ENCODE results near the gene PRUNE2.

PRUNE2 gene

GRCh38 chr9:76615177-76615603, 290.7 kb downstream of the PRUNE2 start:
- Histone ChIP-seq H3K27ac (no peak overlapping the region), H3K4me3 (no peak overlapping the region), H3K9ac (ENCODE audit: insufficient read length) (no peak overlapping the region), H3K36me3 (ENCODE audit: insufficient read depth, low read length) (no peaks in the 10 kb centered on the region), H3K9me3 (ENCODE audit: low read depth, low read length) (no peaks in the 10 kb centered on the region)
- no peak for TF ChIP-seq EZH2 (IDR thresholded peaks at IDR 0.05)
- no peak for TF ChIP-seq FOXP2 (optimal IDR thresholded peaks at IDR 0.05; ENCODE audit: control extremely low read depth, extremely low read length, insufficient read depth)
- no peak for TF ChIP-seq POLR2AphosphoS5 (IDR thresholded peaks at IDR 0.05; ENCODE audit: borderline replicate concordance, low read depth, low read length)
- DNase-seq (ENCODE audit: low read depth, low spot score), result no peak

- H3K36me3 ChIP-seq (ENCODE audit: insufficient read depth, low read length), result no peaks in the 10 kb centered on the region
- H3K9me3 ChIP-seq (ENCODE audit: low read depth, low read length), result no peaks in the 10 kb centered on the region
- no peak for DNase-seq (ENCODE audit: low read depth, low spot score)
- no peak overlapping the region for H3K27ac ChIP-seq
- TF ChIP-seq FOXP2 (optimal IDR thresholded peaks at IDR 0.05; ENCODE audit: control extremely low read depth, extremely low read length, insufficient read depth), result no peak
- TF ChIP-seq EZH2 (IDR thresholded peaks at IDR 0.05), result no peak
- TF ChIP-seq POLR2AphosphoS5 (IDR thresholded peaks at IDR 0.05; ENCODE audit: borderline replicate concordance, low read depth, low read length), result no peak
- H3K4me3 ChIP-seq, result no peak overlapping the region
- no peak overlapping the region for H3K9ac ChIP-seq (ENCODE audit: insufficient read length)
These were observed 291.9 kb downstream of the PRUNE2 start for GRCh38 chr9:76613974-76614373.

GRCh38 chr9:76613150-76613781, 292.6 kb downstream of the PRUNE2 start:
- Histone ChIP-seq H3K4me3 (no peak overlapping the region), H3K36me3 (ENCODE audit: insufficient read depth, low read length) (no peaks in the 10 kb centered on the region), H3K9me3 (ENCODE audit: low read depth, low read length) (no peaks in the 10 kb centered on the region), H3K9ac (ENCODE audit: insufficient read length) (no peak overlapping the region), H3K27ac (no peak overlapping the region)
- no peak for DNase-seq (ENCODE audit: low read depth, low spot score)
- no peak for TF ChIP-seq EZH2 (IDR thresholded peaks at IDR 0.05)
- TF ChIP-seq POLR2AphosphoS5 (IDR thresholded peaks at IDR 0.05; ENCODE audit: borderline replicate concordance, low read depth, low read length), result no peak
- no peak for TF ChIP-seq FOXP2 (optimal IDR thresholded peaks at IDR 0.05; ENCODE audit: control extremely low read depth, extremely low read length, insufficient read depth)

- no peaks in the 10 kb centered on the region for H3K9me3 ChIP-seq (ENCODE audit: low read depth, low read length)
- H3K4me3 ChIP-seq, result no peak overlapping the region
- no peak overlapping the region for H3K27ac ChIP-seq
- no peaks in the 10 kb centered on the region for H3K36me3 ChIP-seq (ENCODE audit: insufficient read depth, low read length)
- DNase-seq (ENCODE audit: low read depth, low spot score), result no peak
- TF ChIP-seq EZH2 (IDR thresholded peaks at IDR 0.05) (no peak), FOXP2 (optimal IDR thresholded peaks at IDR 0.05; ENCODE audit: control extremely low read depth, extremely low read length, insufficient read depth) (no peak), POLR2AphosphoS5 (IDR thresholded peaks at IDR 0.05; ENCODE audit: borderline replicate concordance, low read depth, low read length) (no peak)
- H3K9ac ChIP-seq (ENCODE audit: insufficient read length), result no peak overlapping the region
These were observed 295.9 kb downstream of the PRUNE2 start for GRCh38 chr9:76610011-76610352.

- no peak for DNase-seq (ENCODE audit: low read depth, low spot score)
- TF ChIP-seq EZH2 (IDR thresholded peaks at IDR 0.05), result no peak
- no peak for TF ChIP-seq FOXP2 (optimal IDR thresholded peaks at IDR 0.05; ENCODE audit: control extremely low read depth, extremely low read length, insufficient read depth)
- no peak for TF ChIP-seq POLR2AphosphoS5 (IDR thresholded peaks at IDR 0.05; ENCODE audit: borderline replicate concordance, low read depth, low read length)
- H3K9me3 ChIP-seq (ENCODE audit: low read depth, low read length), result no peaks in the 10 kb centered on the region
These were observed 296.5 kb downstream of the PRUNE2 start for GRCh38 chr9:76609285-76610010.

GRCh38 chr9:76608575-76609273, 297.2 kb downstream of the PRUNE2 start:
- no peak for TF ChIP-seq EZH2 (IDR thresholded peaks at IDR 0.05)
- TF ChIP-seq FOXP2 (optimal IDR thresholded peaks at IDR 0.05; ENCODE audit: control extremely low read depth, extremely low read length, insufficient read depth), result no peak
- TF ChIP-seq POLR2AphosphoS5 (IDR thresholded peaks at IDR 0.05; ENCODE audit: borderline replicate concordance, low read depth, low read length), result no peak
- no peaks in the 10 kb centered on the region for H3K36me3 ChIP-seq (ENCODE audit: insufficient read depth, low read length)
- no peak overlapping the region for H3K27ac ChIP-seq

More at GRCh38 chr9:76609285-76610010, 296.5 kb downstream of the PRUNE2 start:
- Histone ChIP-seq H3K36me3 (ENCODE audit: insufficient read depth, low read length) (no peaks in the 10 kb centered on the region), H3K9ac (ENCODE audit: insufficient read length) (no peak overlapping the region), H3K4me3 (no peak overlapping the region), H3K27ac (no peak overlapping the region)

GRCh38 chr9:76607730-76608436, 298.0 kb downstream of the PRUNE2 start:
- no peak overlapping the region for H3K4me3 ChIP-seq
- no peak for DNase-seq (ENCODE audit: low read depth, low spot score)
- no peak for TF ChIP-seq POLR2AphosphoS5 (IDR thresholded peaks at IDR 0.05; ENCODE audit: borderline replicate concordance, low read depth, low read length)
- no peak for TF ChIP-seq FOXP2 (optimal IDR thresholded peaks at IDR 0.05; ENCODE audit: control extremely low read depth, extremely low read length, insufficient read depth)

More at GRCh38 chr9:76608575-76609273, 297.2 kb downstream of the PRUNE2 start:
- H3K4me3 ChIP-seq, result no peak overlapping the region
- no peaks in the 10 kb centered on the region for H3K9me3 ChIP-seq (ENCODE audit: low read depth, low read length)
- no peak overlapping the region for H3K9ac ChIP-seq (ENCODE audit: insufficient read length)
- DNase-seq (ENCODE audit: low read depth, low spot score), result no peak

More at GRCh38 chr9:76607730-76608436, 298.0 kb downstream of the PRUNE2 start:
- Histone ChIP-seq H3K36me3 (ENCODE audit: insufficient read depth, low read length) (no peaks in the 10 kb centered on the region), H3K9me3 (ENCODE audit: low read depth, low read length) (no peaks in the 10 kb centered on the region), H3K27ac (no peak overlapping the region), H3K9ac (ENCODE audit: insufficient read length) (no peak overlapping the region)
